ENCODE data around the gene SNX32. TPM values are rescaled to one million over a fixed set of nuclear protein-coding genes. Genes with fewer than 3 reads are reported as not detected.

SNX32 gene
- total and polyA plus RNA-seq, 2 of the 13 experiments (the other 11 are each of a cell fraction or from before 2014, with no cell fraction given), result 0.09 to 0.34 TPM

DNA sequence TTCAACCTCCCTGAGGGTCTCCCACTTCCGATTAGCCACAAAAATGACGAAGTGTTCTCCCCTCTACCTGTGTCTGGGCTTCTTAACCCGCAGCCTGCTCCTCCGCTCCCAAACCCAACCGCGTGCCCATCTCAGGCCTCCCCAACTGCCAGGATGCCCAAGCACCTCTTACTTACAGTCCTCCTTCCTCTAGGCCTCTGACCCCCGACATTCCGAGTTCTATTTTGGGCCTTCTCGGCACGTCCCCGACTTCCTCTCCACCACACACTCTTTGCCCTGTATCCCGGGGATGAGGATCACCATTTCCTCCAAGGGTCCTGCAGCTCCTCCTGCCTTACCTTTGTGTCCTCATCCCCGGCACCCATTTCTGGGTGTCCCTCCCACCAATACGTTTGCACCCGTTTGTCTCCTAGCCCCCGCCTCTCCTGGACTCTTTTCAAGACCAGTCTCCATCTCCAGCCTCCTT is 26.1 kb downstream of the SNX32 start (continued):
- TF ChIP-seq ZNF709 (CRISPR knock-in tag; IDR thresholded peaks at IDR 0.05) (0 out of 2 replicates have a peak, but pooled peaks have one; percentile 32), ZNF878 (CRISPR knock-in tag; IDR thresholded peaks at IDR 0.05) (0 out of 2 replicates have a peak, but pooled peaks have one; percentile 3), TEAD2 (CRISPR knock-in tag; IDR thresholded peaks at IDR 0.05) (no peak), SP2 (CRISPR knock-in tag; IDR thresholded peaks at IDR 0.05) (peak; percentile 12; the same call in 1 of the 2 replicates), BORCS8-MEF2B (CRISPR knock-in tag; IDR thresholded peaks at IDR 0.05) (no peak; the same call in 1 of the 2 replicates), BHLHE40 (IDR thresholded peaks at IDR 0.05; ENCODE audit: low read length) (0 out of 2 replicates have a peak, but pooled peaks have one; percentile 7), ZNF546 (CRISPR knock-in tag; conservative IDR thresholded peaks at IDR 0.05) (no peak), NBN (conservative IDR thresholded peaks at IDR 0.05) (no peak), ZNF629 (CRISPR knock-in tag; conservative IDR thresholded peaks at IDR 0.05) (no peak), AKAP8 (CRISPR knock-in tag; IDR thresholded peaks at IDR 0.05) (peak; percentile 34; the same call in 1 of the 2 replicates), POLR2G (IDR thresholded peaks at IDR 0.05; ENCODE audit: low read depth, low read length) (peak; percentile 13; the same call in 1 of the 2 replicates), ZNF235 (CRISPR knock-in tag; IDR thresholded peaks at IDR 0.05; ENCODE audit: borderline replicate concordance) (no peak), TMF1 (CRISPR knock-in tag; IDR thresholded peaks at IDR 0.05; ENCODE audit: low read depth) (peak; percentile 63; the same call in 1 of the 2 replicates), ZNF501 (CRISPR knock-in tag; IDR thresholded peaks at IDR 0.05) (peak; percentile 47; the same call in 1 of the 2 replicates), ZNF747 (CRISPR knock-in tag; IDR thresholded peaks at IDR 0.05; ENCODE audit: borderline replicate concordance) (peak; percentile 9; the same call in 1 of the 2 replicates), ZNF607 (CRISPR knock-in tag; IDR thresholded peaks at IDR 0.05; ENCODE audit: borderline replicate concordance) (peak; percentile 79; the same call in 1 of the 2 replicates), TCF7 (IDR thresholded peaks at IDR 0.05; ENCODE audit: low read depth) (no peak), SMAD9 (CRISPR knock-in tag; IDR thresholded peaks at IDR 0.05) (no peak), ARNT (IDR thresholded peaks at IDR 0.05) (no peak), ZNF619 (CRISPR knock-in tag; IDR thresholded peaks at IDR 0.05) (peak; percentile 75; the same call in 1 of the 2 replicates)
- TF ChIP-seq, protein P1, sequence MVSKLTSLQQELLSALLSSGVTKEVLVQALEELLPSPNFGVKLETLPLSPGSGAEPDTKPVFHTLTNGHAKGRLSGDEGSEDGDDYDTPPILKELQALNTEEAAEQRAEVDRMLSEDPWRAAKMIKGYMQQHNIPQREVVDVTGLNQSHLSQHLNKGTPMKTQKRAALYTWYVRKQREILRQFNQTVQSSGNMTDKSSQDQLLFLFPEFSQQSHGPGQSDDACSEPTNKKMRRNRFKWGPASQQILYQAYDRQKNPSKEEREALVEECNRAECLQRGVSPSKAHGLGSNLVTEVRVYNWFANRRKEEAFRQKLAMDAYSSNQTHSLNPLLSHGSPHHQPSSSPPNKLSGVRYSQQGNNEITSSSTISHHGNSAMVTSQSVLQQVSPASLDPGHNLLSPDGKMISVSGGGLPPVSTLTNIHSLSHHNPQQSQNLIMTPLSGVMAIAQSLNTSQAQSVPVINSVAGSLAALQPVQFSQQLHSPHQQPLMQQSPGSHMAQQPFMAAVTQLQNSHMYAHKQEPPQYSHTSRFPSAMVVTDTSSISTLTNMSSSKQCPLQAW (CRISPR knock-in tag; IDR thresholded peaks at IDR 0.05), result peak; percentile 13; the same call in 1 of the 2 replicates
- TF ChIP-seq, protein P2, sequence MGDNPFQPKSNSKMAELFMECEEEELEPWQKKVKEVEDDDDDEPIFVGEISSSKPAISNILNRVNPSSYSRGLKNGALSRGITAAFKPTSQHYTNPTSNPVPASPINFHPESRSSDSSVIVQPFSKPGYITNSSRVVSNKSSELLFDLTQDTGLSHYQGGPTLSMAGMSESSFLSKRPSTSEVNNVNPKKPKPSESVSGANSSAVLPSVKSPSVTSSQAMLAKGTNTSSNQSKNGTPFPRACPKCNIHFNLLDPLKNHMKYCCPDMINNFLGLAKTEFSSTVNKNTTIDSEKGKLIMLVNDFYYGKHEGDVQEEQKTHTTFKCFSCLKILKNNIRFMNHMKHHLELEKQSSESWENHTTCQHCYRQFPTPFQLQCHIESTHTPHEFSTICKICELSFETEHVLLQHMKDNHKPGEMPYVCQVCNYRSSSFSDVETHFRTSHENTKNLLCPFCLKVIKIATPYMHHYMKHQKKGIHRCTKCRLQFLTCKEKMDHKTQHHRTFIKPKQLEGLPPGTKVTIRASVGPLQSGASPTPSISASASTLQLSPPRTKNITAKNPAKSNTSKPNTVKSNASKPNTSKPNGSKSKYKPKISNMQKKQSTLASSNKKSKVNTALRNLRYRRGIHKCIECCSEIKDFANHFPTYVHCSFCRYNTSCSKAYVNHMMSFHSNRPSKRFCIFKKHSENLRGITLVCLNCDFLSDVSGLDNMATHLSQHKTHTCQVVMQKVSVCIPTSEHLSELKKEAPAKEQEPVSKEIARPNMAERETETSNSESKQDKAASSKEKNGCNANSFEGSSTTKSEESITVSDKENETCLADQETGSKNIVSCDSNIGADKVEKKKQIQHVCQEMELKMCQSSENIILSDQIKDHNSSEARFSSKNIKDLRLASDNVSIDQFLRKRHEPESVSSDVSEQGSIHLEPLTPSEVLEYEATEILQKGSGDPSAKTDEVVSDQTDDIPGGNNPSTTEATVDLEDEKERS (CRISPR knock-in tag; IDR thresholded peaks at IDR 0.05), result 0 out of 2 replicates have a peak, but pooled peaks have one; percentile 17
- TF ChIP-seq, protein P3, sequence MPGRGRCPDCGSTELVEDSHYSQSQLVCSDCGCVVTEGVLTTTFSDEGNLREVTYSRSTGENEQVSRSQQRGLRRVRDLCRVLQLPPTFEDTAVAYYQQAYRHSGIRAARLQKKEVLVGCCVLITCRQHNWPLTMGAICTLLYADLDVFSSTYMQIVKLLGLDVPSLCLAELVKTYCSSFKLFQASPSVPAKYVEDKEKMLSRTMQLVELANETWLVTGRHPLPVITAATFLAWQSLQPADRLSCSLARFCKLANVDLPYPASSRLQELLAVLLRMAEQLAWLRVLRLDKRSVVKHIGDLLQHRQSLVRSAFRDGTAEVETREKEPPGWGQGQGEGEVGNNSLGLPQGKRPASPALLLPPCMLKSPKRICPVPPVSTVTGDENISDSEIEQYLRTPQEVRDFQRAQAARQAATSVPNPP (CRISPR knock-in tag; IDR thresholded peaks at IDR 0.05), result no peak
- TF ChIP-seq, protein P4, sequence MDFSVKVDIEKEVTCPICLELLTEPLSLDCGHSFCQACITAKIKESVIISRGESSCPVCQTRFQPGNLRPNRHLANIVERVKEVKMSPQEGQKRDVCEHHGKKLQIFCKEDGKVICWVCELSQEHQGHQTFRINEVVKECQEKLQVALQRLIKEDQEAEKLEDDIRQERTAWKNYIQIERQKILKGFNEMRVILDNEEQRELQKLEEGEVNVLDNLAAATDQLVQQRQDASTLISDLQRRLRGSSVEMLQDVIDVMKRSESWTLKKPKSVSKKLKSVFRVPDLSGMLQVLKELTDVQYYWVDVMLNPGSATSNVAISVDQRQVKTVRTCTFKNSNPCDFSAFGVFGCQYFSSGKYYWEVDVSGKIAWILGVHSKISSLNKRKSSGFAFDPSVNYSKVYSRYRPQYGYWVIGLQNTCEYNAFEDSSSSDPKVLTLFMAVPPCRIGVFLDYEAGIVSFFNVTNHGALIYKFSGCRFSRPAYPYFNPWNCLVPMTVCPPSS (IDR thresholded peaks at IDR 0.05), result no peak
